Measurements from ENCODE around the gene GPR39.

The GPR39 gene

GRCh38 chr2:132449868-132450267, 33.3 kb downstream of the GPR39 start:
- TF ChIP-seq, protein P1, sequence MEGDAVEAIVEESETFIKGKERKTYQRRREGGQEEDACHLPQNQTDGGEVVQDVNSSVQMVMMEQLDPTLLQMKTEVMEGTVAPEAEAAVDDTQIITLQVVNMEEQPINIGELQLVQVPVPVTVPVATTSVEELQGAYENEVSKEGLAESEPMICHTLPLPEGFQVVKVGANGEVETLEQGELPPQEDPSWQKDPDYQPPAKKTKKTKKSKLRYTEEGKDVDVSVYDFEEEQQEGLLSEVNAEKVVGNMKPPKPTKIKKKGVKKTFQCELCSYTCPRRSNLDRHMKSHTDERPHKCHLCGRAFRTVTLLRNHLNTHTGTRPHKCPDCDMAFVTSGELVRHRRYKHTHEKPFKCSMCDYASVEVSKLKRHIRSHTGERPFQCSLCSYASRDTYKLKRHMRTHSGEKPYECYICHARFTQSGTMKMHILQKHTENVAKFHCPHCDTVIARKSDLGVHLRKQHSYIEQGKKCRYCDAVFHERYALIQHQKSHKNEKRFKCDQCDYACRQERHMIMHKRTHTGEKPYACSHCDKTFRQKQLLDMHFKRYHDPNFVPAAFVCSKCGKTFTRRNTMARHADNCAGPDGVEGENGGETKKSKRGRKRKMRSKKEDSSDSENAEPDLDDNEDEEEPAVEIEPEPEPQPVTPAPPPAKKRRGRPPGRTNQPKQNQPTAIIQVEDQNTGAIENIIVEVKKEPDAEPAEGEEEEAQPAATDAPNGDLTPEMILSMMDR (IDR thresholded peaks at IDR 0.05), result no peak

DNA sequence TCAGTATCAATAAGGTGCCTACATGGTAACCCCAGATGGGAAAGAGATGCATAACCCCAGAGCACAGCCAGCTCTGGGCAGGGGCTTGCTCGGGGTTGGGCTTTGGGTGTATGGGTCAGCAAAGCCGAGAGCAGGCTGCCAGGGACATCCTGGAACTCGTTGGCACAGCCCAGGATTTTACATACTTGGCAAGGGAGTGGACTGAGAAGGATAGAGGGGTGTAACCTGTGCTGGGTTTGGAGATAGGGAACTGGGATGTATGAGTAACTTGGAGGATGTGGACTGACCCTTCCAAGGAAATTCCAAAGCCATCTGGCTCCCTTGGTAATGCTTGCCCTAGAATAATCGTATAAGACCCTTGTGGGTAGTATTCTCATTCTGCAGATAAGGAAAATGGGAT, 44.2 kb downstream of the GPR39 start:
- TF ChIP-seq, protein P1 (IDR thresholded peaks at IDR 0.05), result no peak

GRCh38 chr2:132462236-132462635, 45.6 kb downstream of the GPR39 start:
- TF ChIP-seq, protein P1 (IDR thresholded peaks at IDR 0.05), result no peak

DNA sequence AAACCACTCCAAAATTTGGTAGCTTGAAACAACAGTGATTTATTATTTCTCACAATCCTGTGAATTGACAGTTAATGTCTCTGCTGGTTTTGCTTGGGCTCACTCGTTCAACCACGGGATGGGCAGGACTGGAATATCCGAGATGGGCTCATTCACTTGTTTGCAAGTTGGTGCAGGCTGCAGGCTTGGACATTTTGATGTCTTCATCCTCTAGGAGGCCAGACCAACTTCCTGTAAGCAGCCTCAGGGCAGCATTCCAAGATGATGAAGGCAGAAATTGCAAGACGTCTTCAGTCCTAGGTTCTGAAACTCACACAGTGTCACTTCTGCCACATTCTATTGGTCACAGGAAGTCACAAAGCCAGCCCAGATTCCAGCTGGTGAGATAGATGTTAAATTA, 47.1 kb downstream of the GPR39 start:
- TF ChIP-seq, protein P1 (IDR thresholded peaks at IDR 0.05), result no peak

DNA sequence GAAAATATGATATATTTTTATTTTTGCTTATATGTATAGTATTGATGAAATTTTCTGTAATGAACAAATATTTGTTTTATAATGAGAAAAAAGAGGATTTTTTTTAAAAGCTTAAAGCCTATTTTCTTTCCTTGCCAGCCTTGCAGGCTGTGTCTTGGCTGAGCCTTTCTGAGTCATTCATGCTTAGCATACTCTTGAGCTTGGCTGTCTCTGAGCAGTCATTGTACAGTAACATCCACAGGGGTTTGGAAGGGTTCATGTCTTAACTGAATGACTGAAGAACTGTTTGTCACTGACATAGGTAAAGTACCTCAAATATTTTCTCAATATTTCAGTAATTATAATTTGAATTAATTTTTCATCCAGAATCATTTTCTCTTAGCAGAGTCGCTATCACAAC, 49.3 kb downstream of the GPR39 start:
- TF ChIP-seq, protein P1 (IDR thresholded peaks at IDR 0.05), result no peak

GRCh38 chr2:132466428-132467028, 49.9 kb downstream of the GPR39 start:
- TF ChIP-seq, protein P1 (IDR thresholded peaks at IDR 0.05), result no peak

DNA sequence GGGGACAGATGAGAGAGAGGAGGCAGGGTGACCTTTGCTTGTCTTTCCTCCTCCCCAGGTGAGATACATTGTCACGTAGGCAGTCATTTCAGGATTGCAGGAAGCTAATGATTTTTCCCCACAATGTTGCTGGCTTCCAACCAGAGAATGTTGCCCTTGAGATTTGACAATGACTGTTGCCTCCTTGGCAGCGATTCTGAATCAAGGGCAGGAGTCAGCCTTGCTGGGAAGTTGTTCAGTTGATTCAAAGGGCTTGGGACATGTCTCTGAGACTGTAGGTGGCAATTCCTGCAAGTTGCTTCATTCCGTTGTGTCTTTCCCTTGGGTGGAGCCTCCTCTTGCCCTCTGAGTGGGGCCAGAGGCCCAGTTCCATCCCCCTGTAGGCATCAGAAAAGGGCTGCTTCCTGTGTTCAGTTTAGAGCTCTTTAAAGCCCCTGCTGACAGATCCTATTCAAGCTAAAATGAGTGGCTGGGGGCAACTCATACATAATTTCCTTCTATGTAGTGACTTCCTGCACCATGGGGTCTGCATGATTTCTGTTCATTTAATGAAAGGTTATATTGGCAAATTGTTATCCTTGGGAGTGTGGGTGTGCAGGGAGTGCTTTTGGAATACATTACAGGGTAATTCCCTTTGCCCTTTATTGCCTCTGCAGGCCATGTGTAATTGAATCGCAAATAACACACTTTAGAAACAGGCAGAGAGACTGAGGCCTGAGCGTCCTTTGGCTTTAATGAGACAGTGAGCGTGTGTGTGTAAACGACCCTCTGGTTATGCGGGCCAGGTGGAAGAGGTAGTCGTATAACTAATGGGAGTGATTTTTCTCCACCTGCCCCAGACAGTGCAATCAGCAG, 52.4 kb downstream of the GPR39 start:
- TF ChIP-seq, protein P1 (IDR thresholded peaks at IDR 0.05), result no peak

Measured in LNCAP (cell line).